Subcutaneous abdominal adipose tissue (tissue), 5 donors: ENCODE data around the gene CLOCK.

ENCODE experiments used
- H3K27ac ChIP-seq: one replicate; pipeline ENCODE4 v1.7.0; 2013; ENCODE audit warnings: low read depth, mild to moderate bottlenecking, inconsistent platforms, low read length, moderate library complexity
- H3K27me3 ChIP-seq, 5 donors: one replicate each; pipeline ENCODE4 v1.7.0; 2013; ENCODE audit warnings: low read length in 5 of 5, inconsistent platforms in 1 of 5; ENCODE audit not compliant: control insufficient read depth in 5 of 5, insufficient read depth in 4 of 5
- H3K36me3 ChIP-seq, 5 donors: one replicate each; pipeline ENCODE4 v1.7.0; 2013; ENCODE audit warnings: low read length in 5 of 5; ENCODE audit not compliant: control insufficient read depth in 5 of 5, insufficient read depth in 5 of 5
- H3K4me1 ChIP-seq, 5 donors: one replicate each; pipeline ENCODE4 v1.7.0; 2013; ENCODE audit warnings: low read length in 5 of 5, mild to moderate bottlenecking in 3 of 5, moderate library complexity in 1 of 5; ENCODE audit not compliant: control insufficient read depth in 5 of 5, insufficient read depth in 5 of 5
- H3K4me3 ChIP-seq, 5 donors: one replicate each; pipeline ENCODE4 v1.7.0; 2013; ENCODE audit warnings: low read length in 5 of 5, low read depth in 1 of 5
- H3K9ac ChIP-seq, 5 donors: one replicate each; pipeline ENCODE4 v1.7.0; 2013; ENCODE audit warnings: low read length in 5 of 5, mild to moderate bottlenecking in 4 of 5, moderate library complexity in 3 of 5
- H3K9me3 ChIP-seq, 5 donors: one replicate each; pipeline ENCODE4 v1.7.0; 2013; ENCODE audit warnings: low read length in 5 of 5; ENCODE audit not compliant: control insufficient read depth in 5 of 5
- donor health status: healthy.
- donor health status: healthy.
- donor health status: healthy.
- donor health status: healthy.
- donor health status: healthy.

The CLOCK gene

DNA sequence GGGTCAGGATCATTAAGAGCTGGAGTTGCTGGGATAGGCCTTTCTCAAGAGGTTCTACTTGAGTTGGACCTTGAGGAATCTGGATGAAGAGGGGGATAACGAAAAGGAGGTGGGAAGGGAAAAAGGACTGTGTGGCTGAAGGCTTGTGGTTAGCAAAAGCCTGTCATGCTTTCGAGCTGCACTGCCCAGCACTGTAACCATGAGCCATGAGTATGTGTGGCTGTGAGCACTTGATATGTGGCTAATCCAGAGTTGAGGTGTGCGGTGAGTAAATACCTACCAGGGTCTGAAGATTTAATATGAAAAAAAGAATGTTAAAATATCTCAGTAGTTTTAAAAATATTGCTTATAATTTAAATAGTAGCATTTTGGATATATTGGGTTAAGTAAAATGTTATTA is 139.6 kb downstream of the CLOCK start:
- H3K4me3 ChIP-seq: no peak overlapping the region
- H3K9ac ChIP-seq: no peak overlapping the region
- H3K36me3 ChIP-seq: peaks cover 0 to 33% (median 28%) of the 10 kb centered on the region in 5 donors

DNA sequence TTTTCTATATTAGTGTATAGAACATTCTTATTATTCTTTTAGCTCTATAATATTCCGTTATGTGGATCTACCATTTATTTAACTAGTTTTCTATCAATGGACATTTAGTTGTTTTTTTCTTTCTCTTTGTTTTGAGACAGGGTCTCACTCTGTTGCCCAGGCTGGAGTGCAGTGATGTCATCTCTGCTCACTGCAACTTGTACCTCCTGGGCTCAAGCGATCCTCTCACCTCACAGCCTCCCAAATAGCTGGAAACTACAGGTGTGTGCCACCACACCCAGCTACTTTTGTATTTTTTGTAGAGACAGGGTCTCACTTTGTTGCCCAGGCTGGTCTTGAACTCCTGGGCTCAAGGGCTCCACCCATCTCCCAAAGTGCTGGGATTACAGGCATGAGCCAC is 140.2 kb downstream of the CLOCK start:
- Histone ChIP-seq H3K27ac (no peak overlapping the region), H3K27me3 (no peaks in the 10 kb centered on the region), H3K9ac (no peak overlapping the region), H3K36me3 (peaks cover 0 to 28% (median 25%) of the 10 kb centered on the region in 5 donors), H3K4me3 (no peak overlapping the region), H3K4me1 (peaks cover 0 to 23% (median 16%) of the 10 kb centered on the region in 5 donors), H3K9me3 (no peaks in the 10 kb centered on the region)

More for the DNA sequence above, 139.6 kb downstream of the CLOCK start:
- no peaks in the 10 kb centered on the region for H3K27me3 ChIP-seq
- no peaks in the 10 kb centered on the region for H3K9me3 ChIP-seq
- peaks cover 0 to 23% (median 16%) of the 10 kb centered on the region in 5 donors for H3K4me1 ChIP-seq
- no peak overlapping the region for H3K27ac ChIP-seq

DNA sequence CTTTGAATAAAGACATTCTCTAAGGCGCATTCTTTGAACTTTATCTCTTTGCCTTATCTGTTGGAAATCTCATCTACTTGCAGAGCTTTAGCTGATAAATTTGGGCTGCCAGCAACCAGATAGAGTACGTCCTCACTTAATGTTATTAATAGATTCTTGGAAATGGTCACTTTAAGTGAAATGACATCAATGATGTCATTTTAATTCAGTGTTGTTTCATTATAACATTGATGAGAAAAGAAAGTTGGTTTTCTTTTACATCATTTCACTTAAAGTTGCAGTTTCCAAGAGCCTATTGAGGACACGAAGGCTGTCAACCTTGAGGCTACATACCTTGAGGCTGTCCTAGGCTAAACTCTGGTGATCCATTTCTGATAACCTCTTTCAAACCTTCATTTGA is 141.6 kb downstream of the CLOCK start:
- Histone ChIP-seq H3K4me3 (no peak overlapping the region), H3K4me1 (peaks cover 0 to 27% (median 20%) of the 10 kb centered on the region in 5 donors), H3K36me3 (peaks cover 2 to 28% (median 27%) of the 10 kb centered on the region in 5 donors), H3K9ac (no peak overlapping the region), H3K27ac (no peak overlapping the region), H3K9me3 (no peaks in the 10 kb centered on the region), H3K27me3 (no peaks in the 10 kb centered on the region)

DNA sequence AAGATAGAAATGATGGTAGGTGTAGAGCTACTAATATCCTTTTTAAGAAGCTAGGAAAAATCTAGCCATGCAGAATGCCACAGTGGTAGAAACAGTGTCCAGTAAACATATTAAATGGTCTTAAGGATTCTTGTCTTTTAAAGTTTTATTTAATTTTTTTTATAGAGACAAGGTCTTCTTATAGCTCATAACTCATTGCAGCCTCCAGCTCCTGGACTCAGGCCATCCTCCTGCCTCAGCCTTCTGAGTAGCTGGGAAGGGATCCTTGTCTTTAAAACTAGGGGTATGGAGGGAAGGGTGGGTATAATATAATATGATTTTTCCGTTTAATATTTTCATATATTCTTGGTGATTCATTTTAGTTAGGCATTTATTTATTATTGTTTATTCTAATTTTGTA is 147.1 kb downstream of the CLOCK start:
- peak overlapping the region in 2 of 5 donors; percentile 15 to 39 for H3K9ac ChIP-seq
- H3K9me3 ChIP-seq: no peaks in the 10 kb centered on the region
- peak overlapping the region in 2 of 5 donors; percentile 25 to 57 for H3K4me3 ChIP-seq
- H3K36me3 ChIP-seq: peaks cover 2 to 10% (median 8%) of the 10 kb centered on the region in 5 donors
- peak overlapping the region; percentile 95 for H3K27ac ChIP-seq
- peaks cover 2 to 41% (median 32%) of the 10 kb centered on the region in 5 donors for H3K4me1 ChIP-seq
- no peaks in the 10 kb centered on the region for H3K27me3 ChIP-seq

DNA sequence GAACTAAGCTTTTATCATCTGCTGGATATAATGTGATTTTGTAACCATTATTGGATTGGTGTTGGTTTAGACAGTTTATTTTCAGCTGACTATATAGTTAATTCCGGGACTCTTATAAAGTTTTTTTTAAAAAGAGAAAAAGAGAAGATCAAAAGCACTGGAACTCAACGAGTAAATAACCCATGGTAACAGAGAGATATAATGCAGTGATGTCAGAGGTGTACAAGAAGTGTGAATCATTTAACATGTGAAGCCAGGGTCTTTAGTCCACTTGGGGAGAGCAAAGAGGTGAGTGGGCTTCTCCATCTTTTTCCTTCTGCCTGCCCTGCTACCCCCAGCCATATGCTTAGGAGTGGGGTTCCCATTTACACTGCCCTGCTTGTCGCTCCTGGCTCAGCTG is 147.7 kb downstream of the CLOCK start:
- Histone ChIP-seq H3K4me1 (peaks cover 2 to 41% (median 32%) of the 10 kb centered on the region in 5 donors), H3K27me3 (no peaks in the 10 kb centered on the region), H3K9me3 (no peaks in the 10 kb centered on the region), H3K9ac (peak overlapping the region in 2 of 5 donors; percentile 97 to 98), H3K27ac (peak overlapping the region; percentile 95), H3K4me3 (peak overlapping the region; percentile 25 to 81 (median 57)), H3K36me3 (peaks cover 2 to 10% (median 8%) of the 10 kb centered on the region in 5 donors)

DNA sequence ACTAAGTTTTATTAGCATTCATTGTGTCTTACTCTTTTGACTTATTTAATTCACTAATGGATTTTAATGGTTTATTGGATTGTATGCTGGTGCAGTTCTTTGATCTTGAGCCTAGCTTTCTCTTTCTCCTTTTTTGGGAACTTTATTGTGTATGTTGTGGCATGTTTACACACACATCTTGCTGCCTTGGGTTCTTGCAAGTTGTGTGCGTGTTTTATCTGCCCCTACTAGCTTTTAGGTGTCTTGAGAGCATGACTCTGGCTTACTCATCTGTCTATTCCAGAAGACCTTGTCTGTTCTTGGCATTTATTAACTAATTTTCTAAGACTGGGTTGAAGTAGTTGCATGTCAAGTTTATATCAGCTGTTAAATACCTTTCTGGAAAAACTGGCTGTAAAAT is 148.2 kb downstream of the CLOCK start:
- peak overlapping the region; percentile 20 to 98 (median 93) for H3K9ac ChIP-seq
- H3K27ac ChIP-seq: peak overlapping the region; percentile 95
- peak overlapping the region; percentile 57 to 93 (median 84) for H3K4me3 ChIP-seq
- peaks cover 2 to 39% (median 32%) of the 10 kb centered on the region in 5 donors for H3K4me1 ChIP-seq
- peaks cover under 1 to 7% (median 3%) of the 10 kb centered on the region in 5 donors for H3K36me3 ChIP-seq
- H3K9me3 ChIP-seq: no peaks in the 10 kb centered on the region
- H3K27me3 ChIP-seq: no peaks in the 10 kb centered on the region

DNA sequence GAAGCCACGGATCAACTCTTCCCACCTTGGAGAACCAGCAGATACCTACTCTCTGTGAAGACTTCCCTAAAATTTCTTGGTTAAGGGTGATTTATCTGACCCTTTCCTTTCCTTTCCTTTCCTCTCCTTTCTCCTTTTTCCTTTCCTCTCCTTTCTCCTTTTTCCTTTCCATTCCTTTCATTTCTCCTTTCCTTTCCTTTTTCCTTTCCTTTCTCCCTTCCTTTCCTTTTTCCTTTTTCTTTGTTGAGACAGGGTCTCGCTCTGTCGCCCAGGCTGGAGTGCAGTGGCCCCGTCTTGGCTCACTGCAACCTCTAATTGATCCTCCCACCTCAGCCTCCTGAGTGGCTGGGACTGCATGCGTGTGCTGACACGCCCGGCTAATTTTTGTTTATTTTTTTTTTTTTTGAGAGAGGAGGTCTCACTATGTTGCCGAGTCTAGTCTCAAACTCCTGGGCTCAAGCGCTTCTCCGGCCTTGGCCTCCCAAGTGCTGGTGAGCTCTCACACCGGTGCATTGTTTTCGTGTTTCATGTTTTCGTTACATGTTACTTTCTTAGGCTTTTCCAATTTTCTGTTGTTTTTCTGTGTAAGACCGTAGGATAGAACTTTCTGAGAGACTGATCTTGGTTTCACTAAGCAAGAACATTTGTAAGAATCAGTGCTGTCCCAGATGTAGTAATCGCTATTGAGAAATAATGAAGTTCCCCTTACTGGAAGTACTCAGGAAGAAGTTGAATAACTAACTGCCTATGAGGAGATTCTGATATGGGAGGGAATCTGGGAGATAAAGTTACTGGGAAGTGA is 149.0 kb downstream of the CLOCK start:
- Histone ChIP-seq H3K27me3 (no peaks in the 10 kb centered on the region), H3K36me3 (peaks cover 0 to 5% (median 3%) of the 10 kb centered on the region in 5 donors), H3K9me3 (no peaks in the 10 kb centered on the region), H3K9ac (peak overlapping the region; percentile 20 to 98 (median 93)), H3K4me1 (peaks cover 2 to 39% (median 32%) of the 10 kb centered on the region in 5 donors), H3K27ac (peak overlapping the region; percentile 95), H3K4me3 (peak overlapping the region; percentile 78 to 93 (median 84))

DNA sequence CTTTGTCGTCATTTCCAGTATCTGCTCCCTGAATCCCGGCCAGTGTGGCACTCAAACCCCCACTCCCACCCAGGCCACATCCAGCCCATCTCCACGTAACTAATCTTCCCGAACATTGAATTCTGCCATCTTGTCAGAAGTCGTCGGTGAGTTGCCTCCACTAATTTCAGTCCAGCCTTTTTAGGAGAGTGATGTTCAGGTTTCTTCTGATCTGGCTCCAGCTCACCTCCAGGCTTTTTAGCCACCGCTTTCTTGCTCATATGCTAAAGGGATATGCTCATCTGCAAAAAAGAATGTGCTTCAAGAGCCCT is 149.6 kb downstream of the CLOCK start:
- Histone ChIP-seq H3K4me3 (peak overlapping the region; percentile 78 to 93 (median 84)), H3K9ac (peak overlapping the region; percentile 20 to 98 (median 93)), H3K27me3 (no peaks in the 10 kb centered on the region), H3K9me3 (no peaks in the 10 kb centered on the region), H3K27ac (peak overlapping the region; percentile 95), H3K36me3 (peaks cover 0 to 5% (median 3%) of the 10 kb centered on the region in 5 donors), H3K4me1 (peaks cover 2 to 39% (median 32%) of the 10 kb centered on the region in 5 donors)

DNA sequence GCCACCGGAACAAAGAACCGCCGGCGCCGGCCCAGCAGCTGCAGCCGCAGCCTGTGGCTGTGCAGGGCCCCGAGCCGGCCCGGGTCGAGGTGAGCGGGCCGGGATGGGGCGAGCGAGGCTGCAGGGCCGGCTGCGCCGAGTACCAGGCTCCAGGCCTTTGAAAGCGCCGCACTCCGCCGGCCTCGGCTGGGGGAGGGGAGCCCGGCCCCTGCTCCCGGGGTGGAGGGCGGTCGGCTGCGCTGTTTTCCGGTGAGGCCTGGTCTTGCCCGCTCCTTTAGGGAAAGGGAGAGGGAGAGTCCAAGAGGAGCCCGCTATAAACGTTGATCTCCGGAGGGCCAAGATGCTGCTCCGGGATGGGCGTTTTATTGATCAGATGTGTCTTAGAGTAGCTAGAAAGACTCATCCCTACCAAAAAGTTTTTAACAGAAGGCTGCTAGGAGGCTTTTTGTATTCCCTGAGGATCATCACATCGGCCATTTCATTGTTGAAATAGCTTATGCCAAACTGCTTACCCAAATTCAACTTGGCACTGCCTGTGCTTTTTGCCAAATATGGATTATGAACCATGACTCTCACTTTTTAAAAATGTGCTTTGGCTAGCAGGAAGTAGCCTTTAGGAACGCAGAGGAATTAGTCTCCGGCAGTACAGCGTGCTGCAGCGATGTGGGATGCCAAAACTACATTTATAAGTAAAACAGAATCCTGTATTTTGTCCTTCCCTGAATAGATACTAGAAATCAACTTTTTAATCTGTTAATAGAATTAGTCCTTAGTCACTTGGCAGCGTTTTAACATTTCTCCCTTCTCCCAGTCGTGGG is 150.2 kb downstream of the CLOCK start:
- H3K27ac ChIP-seq: peak overlapping the region; percentile 95
- peak overlapping the region; percentile 20 to 98 (median 93) for H3K9ac ChIP-seq
- no peaks in the 10 kb centered on the region for H3K9me3 ChIP-seq
- peaks cover 0 to 5% (median 3%) of the 10 kb centered on the region in 5 donors for H3K36me3 ChIP-seq
- H3K4me1 ChIP-seq: peaks cover 2 to 39% (median 32%) of the 10 kb centered on the region in 5 donors
- H3K4me3 ChIP-seq: peak overlapping the region; percentile 78 to 93 (median 84)
- H3K27me3 ChIP-seq: no peaks in the 10 kb centered on the region
